MCF 10A (cell line): ENCODE measurements around the gene BRF1. TPM values are rescaled to one million over a fixed set of nuclear protein-coding genes. Genes with fewer than 3 reads are reported as not detected.

Source experiments
- BruUV-seq: library from RNA; stranded (reverse); fragments of 400-500 nt; replicated peaks from 2 replicates; lab custom pipeline; 2021; lab: Mats Ljungman, UMichigan
- CTCF ChIA-PET: fragments of 300-600 bp; sonication (Branson Sonifier 250); formaldehyde crosslinking; extraction: SDS; loops from one replicate; lab custom pipeline; 2021; ENCODE audit warnings: antibody characterized with exemption, inconsistent platforms; lab: Yijun Ruan, JAX
- POLR2A ChIA-PET: fragments of 300-600, 350-650 bp; sonication (Branson Sonifier 250); formaldehyde crosslinking; extraction: SDS; loops from one replicate; lab custom pipeline; 2020; ENCODE audit warnings: antibody characterized with exemption, inconsistent platforms; lab: Yijun Ruan, JAX
- DNase-seq: peaks from one replicate; pipeline ENCODE4 v3.0.0-alpha.2; 2018; ENCODE audit not compliant: unreplicated experiment
- H3K27ac Mint-ChIP-seq: one replicate; pipeline ENCODE4 v1.8.0; 2022; ENCODE audit warnings: mild to moderate bottlenecking, low read depth, mixed read lengths; ENCODE audit not compliant: unreplicated experiment
- H3K27me3 Mint-ChIP-seq: one replicate; pipeline ENCODE4 v1.8.0; 2022; ENCODE audit warnings: mixed read lengths; ENCODE audit not compliant: insufficient read depth, unreplicated experiment
- H3K36me3 Mint-ChIP-seq: one replicate; pipeline ENCODE4 v1.8.0; 2022; ENCODE audit warnings: mild to moderate bottlenecking, moderate library complexity, mixed read lengths; ENCODE audit not compliant: insufficient read depth, unreplicated experiment
- H3K4me1 Mint-ChIP-seq: one replicate; pipeline ENCODE4 v1.8.0; 2022; ENCODE audit warnings: mixed read lengths; ENCODE audit not compliant: insufficient read depth, unreplicated experiment
- H3K4me3 Mint-ChIP-seq: one replicate; pipeline ENCODE4 v1.8.0; 2022; ENCODE audit warnings: mild to moderate bottlenecking, moderate library complexity, mixed read lengths; ENCODE audit not compliant: unreplicated experiment
- H3K9me3 Mint-ChIP-seq: one replicate; pipeline ENCODE4 v1.8.0; 2022; ENCODE audit warnings: mixed read lengths; ENCODE audit not compliant: unreplicated experiment
- CTCF ChIP-seq: fragments of 200-600 bp; IDR thresholded peaks from one replicate; pipeline ENCODE4 v1.8.0; 2022; ENCODE audit warnings: antibody characterized with exemption, mild to moderate bottlenecking; ENCODE audit not compliant: unreplicated experiment
- intact Hi-C: fragments of 100-400 bp; cut with micrococcal nuclease; formaldehyde crosslinking; loops from 2 replicates; pipeline ENCODE4 v1.14.1; 2022
- total RNA-seq: library from RNA; stranded (reverse); gene quantifications from 2 replicates; pipeline ENCODE4 v1.2.3, GENCODE V29; 2022

Gene BRF1
- total RNA-seq, 1 experiment from 2014 or later = 30.7 TPM

GRCh38 chr14:105324871-105325270, 24.1 kb upstream of the BRF1 start:
- intact Hi-C loops = no loop called here
- H3K27me3 Mint-ChIP-seq = no peaks in the 10 kb centered on the region
- no peak overlapping the region for H3K4me3 Mint-ChIP-seq
- peaks cover 8% of the 10 kb centered on the region for H3K4me1 Mint-ChIP-seq
- POLR2A ChIA-PET = no interaction called here
- H3K36me3 Mint-ChIP-seq = peaks cover 6% of the 10 kb centered on the region
- DNase-seq = no peak
- no peaks in the 10 kb centered on the region for H3K9me3 Mint-ChIP-seq
- TF ChIP-seq CTCF = no peak
- H3K27ac Mint-ChIP-seq = no peak overlapping the region
- CTCF ChIA-PET = no interaction called here
- BruUV-seq = no TSS peak

- Mint-ChIP-seq H3K36me3 (peaks cover 6% of the 10 kb centered on the region), H3K27me3 (no peaks in the 10 kb centered on the region), H3K9me3 (no peaks in the 10 kb centered on the region), H3K4me3 (no peak overlapping the region), H3K27ac (no peak overlapping the region), H3K4me1 (peaks cover 8% of the 10 kb centered on the region)
- no peak for TF ChIP-seq CTCF
- ChIA-PET POLR2A (no interaction called here), CTCF (no interaction called here)
- intact Hi-C loops = no loop called here
- BruUV-seq = no TSS peak
- DNase-seq = no peak
Measured at GRCh38 chr14:105324080-105324778, 23.4 kb upstream of the BRF1 start.

- BruUV-seq = no TSS peak
Measured at GRCh38 chr14:105323663-105324062, 22.9 kb upstream of the BRF1 start.

More at GRCh38 chr14:105323663-105324062, 22.9 kb upstream of the BRF1 start:
- Mint-ChIP-seq H3K4me1 (peaks cover 8% of the 10 kb centered on the region), H3K4me3 (no peak overlapping the region), H3K36me3 (peaks cover 6% of the 10 kb centered on the region), H3K27ac (no peak overlapping the region), H3K27me3 (no peaks in the 10 kb centered on the region), H3K9me3 (no peaks in the 10 kb centered on the region)
- POLR2A ChIA-PET = no interaction called here
- CTCF ChIA-PET = no interaction called here
- DNase-seq = no peak
- intact Hi-C loops = no loop called here
- no peak for TF ChIP-seq CTCF
